ENCODE results near the gene DAB1. TPM values are rescaled to one million over a fixed set of nuclear protein-coding genes. Genes with fewer than 3 reads are reported as not detected.

DAB1 gene
- total RNA-seq, 1 experiment from 2014 or later: not detected

GRCh38 chr1:56952501-56952900 lies 471.4 kb downstream of the DAB1 start:
- no peak for DNase-seq (ENCODE audit: low spot score)

DNA sequence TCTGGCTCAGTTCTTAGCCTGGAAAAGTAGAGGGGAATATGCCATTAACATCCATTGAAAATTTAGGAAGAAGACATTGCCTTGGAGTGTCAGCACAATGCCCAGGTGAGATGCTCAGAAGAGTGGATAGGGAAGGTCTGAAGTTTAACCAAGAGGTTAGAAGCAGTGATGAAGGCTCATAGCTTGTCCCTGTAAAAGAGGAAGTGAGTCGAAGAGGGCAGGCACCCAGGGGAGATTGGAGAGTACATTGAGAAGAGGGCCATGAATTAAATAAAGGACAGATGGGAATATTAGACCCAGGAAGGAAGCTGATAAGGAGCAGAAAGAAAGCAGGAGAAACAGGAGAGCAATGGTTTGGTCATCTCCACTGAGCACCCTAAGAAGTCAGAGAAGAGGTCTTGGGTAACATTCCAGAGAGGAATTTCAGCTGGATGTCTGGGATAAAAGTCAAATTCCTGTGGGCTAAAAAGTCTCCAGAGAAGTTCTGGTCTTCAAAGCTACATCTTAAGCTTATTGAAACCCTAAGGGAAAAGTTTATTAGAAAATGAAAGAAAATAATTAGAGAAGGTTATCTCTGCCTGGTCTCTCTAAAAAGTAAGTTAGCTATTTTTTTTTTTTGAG lies 475.3 kb downstream of the DAB1 start:
- DNase-seq (ENCODE audit: low spot score): no peak
